HepG2 (cell line): ENCODE data around the gene TMEM100. TPM values are rescaled to one million over a fixed set of nuclear protein-coding genes. Genes with fewer than 3 reads are reported as not detected.

ENCODE experiments used
- polyA plus RNA-seq, 8 experiments: library from polyadenylated mRNA; depleted of rRNA in 3 of 8; stranded (reverse) in 7 of 8; unstranded in 1 of 8; fragments of >200 nt; fragmentation: Illumina TruSeq in 4 of 8; extraction: Trizol in 4 of 8; gene quantifications; 2 replicates each; pipeline versions ENCODE4 v1.2.1 to v1.2.3, GENCODE V29; 2011 to 2016; ENCODE audit warnings: low read depth in 4 of 8, missing spikeins in 1 of 8, mixed read lengths in 1 of 8; ENCODE audit not compliant: insufficient read depth in 1 of 8
- total RNA-seq, 5 experiments: library from RNA; depleted of rRNA; stranded (reverse); fragments of >200 nt; fragmentation: Illumina TruSeq; extraction: Trizol; gene quantifications; 2 replicates each; pipeline ENCODE4 v1.2.3, GENCODE V29; 2016; ENCODE audit warnings: low read depth in 1 of 5

Gene TMEM100
- total and polyA plus RNA-seq, 2 of the 13 experiments (the other 11 are each of a cell fraction or from before 2014, with no cell fraction given) = not detected

Other genes with a start within 250 kb of the TMEM100 start
- not detected in 2 replicates for gene SMIM36, start 211.4 kb downstream of the TMEM100 start, total RNA-seq (2016; rRNA removed; fragmentation: Illumina TruSeq; extraction: Trizol)
- gene SMIM36, start 211.4 kb downstream of the TMEM100 start, polyA plus RNA-seq (2011; rRNA removed) = not detected in 2 replicates
- 50.7 and 66.3 TPM in 2 replicates for gene PCTP, start 28.2 kb upstream of the TMEM100 start, total RNA-seq (2016; rRNA removed; fragmentation: Illumina TruSeq; extraction: Trizol)
- 31.0 and 37.1 TPM in 2 replicates for gene PCTP, start 28.2 kb upstream of the TMEM100 start, polyA plus RNA-seq (2011; rRNA removed)